ENCODE results near the gene ROR2. TPM values are rescaled to one million over a fixed set of nuclear protein-coding genes. Genes with fewer than 3 reads are reported as not detected.
A peak's percentile ranks its signal among the peaks of the same experiment; 100 is the strongest.

ROR2 gene
- total RNA-seq, 2 donors from 2014 or later, result 37.2 to 43.9 TPM

GRCh38 chr9:91820126-91820750 lies 129.8 kb downstream of the ROR2 start:
- H3K4me3 ChIP-seq, result no peak overlapping the region
- no peak overlapping the region for H3K27ac ChIP-seq
- no peaks in the 10 kb centered on the region for H3K36me3 ChIP-seq
- peaks cover 12% of the 10 kb centered on the region for H3K4me1 ChIP-seq (replicated peaks)
- 90% methylated on average over 11 of the region's 11 CpGs for WGBS
- no peaks in the 10 kb centered on the region for H3K9me3 ChIP-seq
- TF ChIP-seq CTCF (IDR thresholded peaks at IDR 0.05) (no peak), POLR2AphosphoS5 (IDR thresholded peaks at IDR 0.05) (no peak), POLR2A (IDR thresholded peaks at IDR 0.05) (no peak)
- DNase-seq (ENCODE audit: low spot score), result no peak
- intact Hi-C loops (cut with DNase I), result no loop called here
- no peaks in the 10 kb centered on the region for H3K27me3 ChIP-seq (replicated peaks; ENCODE audit: insufficient read depth)

GRCh38 chr9:91818647-91819403 lies 131.2 kb downstream of the ROR2 start:
- WGBS, result 91% methylated on average over 11 of the region's 15 CpGs
- no peak for DNase-seq (ENCODE audit: low spot score)
- H3K4me3 ChIP-seq, result no peak overlapping the region
- H3K27ac ChIP-seq, result peak overlapping the region; percentile 81 to 82
- H3K9me3 ChIP-seq, result no peaks in the 10 kb centered on the region
- H3K27me3 ChIP-seq (replicated peaks; ENCODE audit: insufficient read depth), result no peaks in the 10 kb centered on the region
- no peaks in the 10 kb centered on the region for H3K36me3 ChIP-seq
- peaks cover 12% of the 10 kb centered on the region for H3K4me1 ChIP-seq (replicated peaks)
- TF ChIP-seq CTCF (IDR thresholded peaks at IDR 0.05) (no peak), POLR2A (IDR thresholded peaks at IDR 0.05) (no peak), POLR2AphosphoS5 (IDR thresholded peaks at IDR 0.05) (no peak)
- intact Hi-C loops (cut with DNase I), result no loop called here

GRCh38 chr9:91818225-91818585 lies 131.8 kb downstream of the ROR2 start:
- H3K27ac ChIP-seq, result peak overlapping the region; percentile 81 to 82
- no peaks in the 10 kb centered on the region for H3K9me3 ChIP-seq
- H3K27me3 ChIP-seq (replicated peaks; ENCODE audit: insufficient read depth), result no peaks in the 10 kb centered on the region
- H3K36me3 ChIP-seq, result no peaks in the 10 kb centered on the region
- intact Hi-C loops (cut with DNase I), result no loop called here
- H3K4me3 ChIP-seq, result peak overlapping the region in 1 of 2 donors; percentile 15
- no peak for DNase-seq (ENCODE audit: low spot score)
- H3K4me1 ChIP-seq (replicated peaks), result peaks cover 12% of the 10 kb centered on the region
- TF ChIP-seq CTCF (IDR thresholded peaks at IDR 0.05) (no peak), POLR2A (IDR thresholded peaks at IDR 0.05) (no peak), POLR2AphosphoS5 (IDR thresholded peaks at IDR 0.05) (no peak)
- WGBS, result 17% methylated on average over 3 of the region's 3 CpGs

- peaks cover 12% of the 10 kb centered on the region for H3K4me1 ChIP-seq (replicated peaks)
- H3K9me3 ChIP-seq, result no peaks in the 10 kb centered on the region
- whole genome bisulfite sequencing, result 17% methylated on average over 20 of the region's 20 CpGs
- DNase-seq (ENCODE audit: low spot score), result peak; percentile 32
- H3K36me3 ChIP-seq, result no peaks in the 10 kb centered on the region
- H3K27ac ChIP-seq, result peak overlapping the region; percentile 81 to 82
- no peaks in the 10 kb centered on the region for H3K27me3 ChIP-seq (replicated peaks; ENCODE audit: insufficient read depth)
- H3K4me3 ChIP-seq, result peak overlapping the region in 1 of 2 donors; percentile 15
- intact Hi-C loops (cut with DNase I), result no loop called here
- TF ChIP-seq CTCF (IDR thresholded peaks at IDR 0.05), result no peak
- TF ChIP-seq POLR2AphosphoS5 (IDR thresholded peaks at IDR 0.05), result peak; percentile 68
Observed at GRCh38 chr9:91817493-91818224, 132.4 kb downstream of the ROR2 start.
